Activated CD8-positive, alpha-beta memory T cell treated with anti-CD3 and anti-CD28 coated beads for 48 hours (primary cell): ENCODE results near the gene PPT1.

Experiments
- DNase-seq, 3 experiments: peaks; one replicate each; pipeline ENCODE4 v3.0.0-alpha.2; 2020; ENCODE audit warnings: low read depth in 2 of 3, low spot score in 2 of 3

PPT1 gene

GRCh38 chr1:40096977-40097782, at the start of gene PPT1:
Gene PPT1, minus strand, starts transcription at chr1:40097252. Its CDS starts 14 bp downstream, at chr1:40097238.
- peak; percentile 44 to 58 (median 54) for DNase-seq

- DNase-seq, result peak in 2 of 3 experiments; percentile 7 to 18
Measured at GRCh38 chr1:40143891-40144575, 47.0 kb upstream of the PPT1 start.

GRCh38 chr1:40141878-40142535, 45.0 kb upstream of the PPT1 start:
- DNase-seq, result no peak

- DNase-seq, result no peak
Measured at GRCh38 chr1:40140211-40140973, 43.3 kb upstream of the PPT1 start.

GRCh38 chr1:40133839-40134238, 36.8 kb upstream of the PPT1 start:
- DNase-seq, result no peak

GRCh38 chr1:40133312-40133665, 36.2 kb upstream of the PPT1 start:
- no peak for DNase-seq

GRCh38 chr1:40132383-40133311, 35.6 kb upstream of the PPT1 start:
- DNase-seq, result no peak

GRCh38 chr1:40130892-40131291, 33.8 kb upstream of the PPT1 start:
- DNase-seq, result no peak

- no peak for DNase-seq
Measured at GRCh38 chr1:40122855-40123254, 25.8 kb upstream of the PPT1 start.

GRCh38 chr1:40120128-40120527, 23.1 kb upstream of the PPT1 start:
- DNase-seq, result no peak

GRCh38 chr1:40114400-40114799, 17.3 kb upstream of the PPT1 start:
- DNase-seq, result no peak

GRCh38 chr1:40110389-40110788, 13.3 kb upstream of the PPT1 start:
- DNase-seq, result no peak

- no peak for DNase-seq
Measured at GRCh38 chr1:40107290-40107959, 10.4 kb upstream of the PPT1 start.

GRCh38 chr1:40105028-40105427, 8.0 kb upstream of the PPT1 start:
- DNase-seq, result no peak

- DNase-seq, result no peak
Measured at GRCh38 chr1:40102896-40103295, 5.8 kb upstream of the PPT1 start.

GRCh38 chr1:40102038-40102437, 5.0 kb upstream of the PPT1 start:
- no peak for DNase-seq

GRCh38 chr1:40096646-40096976, 441 bp downstream of the PPT1 start:
- DNase-seq, result no peak

GRCh38 chr1:40095806-40096205, 1.2 kb downstream of the PPT1 start:
- no peak for DNase-seq

GRCh38 chr1:40094466-40095110, 2.5 kb downstream of the PPT1 start:
- DNase-seq, result no peak
